Measurements from ENCODE around the gene RNF39.
"Not testable (repeated sequence)": the region's sequence is repeated elsewhere in the genome, so short reads cannot be mapped to it uniquely, and the experiment has no call there.

Gene RNF39

DNA sequence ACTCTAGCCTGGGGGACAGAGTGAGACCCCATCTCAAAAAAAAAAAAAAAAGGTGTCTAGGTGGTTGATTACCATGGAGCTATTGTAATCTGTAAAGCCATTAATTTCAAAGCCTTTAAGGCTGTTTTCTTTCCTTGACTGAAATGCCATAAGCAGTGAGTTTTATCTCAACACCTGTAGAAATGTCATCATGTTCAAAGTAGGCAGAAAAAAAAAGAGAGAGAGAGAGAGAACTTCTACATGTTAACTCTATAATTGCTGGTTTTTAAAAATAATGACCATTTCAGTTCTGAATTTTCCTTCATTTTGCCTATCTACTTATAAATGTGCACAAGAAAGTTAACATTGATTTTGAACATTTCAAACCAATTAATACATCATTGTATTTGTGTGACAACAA is 44.2 kb downstream of the RNF39 start:
- intact Hi-C loops (cut with DNase I): no loop called here
- DNase-seq: no peak

DNA sequence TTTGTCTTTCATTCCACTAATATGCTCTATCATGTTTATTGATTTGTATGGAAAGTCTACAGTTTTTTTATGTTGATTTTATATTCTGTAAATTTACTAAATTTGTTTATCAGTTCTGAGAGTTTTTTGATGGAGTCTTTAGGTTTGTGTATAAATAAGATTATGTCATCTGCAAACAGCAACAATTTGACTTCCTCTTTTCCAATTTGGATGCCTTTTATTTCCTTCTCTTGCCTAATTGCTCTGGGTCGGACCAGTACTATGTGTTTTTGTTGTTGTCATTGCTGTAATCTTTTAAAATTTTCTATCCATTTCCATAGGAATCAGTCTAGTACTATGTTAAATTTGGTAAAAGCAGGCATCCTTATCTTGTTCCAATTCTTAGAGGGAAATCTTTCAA is 46.0 kb downstream of the RNF39 start:
- intact Hi-C loops (cut with DNase I): no loop called here

DNA sequence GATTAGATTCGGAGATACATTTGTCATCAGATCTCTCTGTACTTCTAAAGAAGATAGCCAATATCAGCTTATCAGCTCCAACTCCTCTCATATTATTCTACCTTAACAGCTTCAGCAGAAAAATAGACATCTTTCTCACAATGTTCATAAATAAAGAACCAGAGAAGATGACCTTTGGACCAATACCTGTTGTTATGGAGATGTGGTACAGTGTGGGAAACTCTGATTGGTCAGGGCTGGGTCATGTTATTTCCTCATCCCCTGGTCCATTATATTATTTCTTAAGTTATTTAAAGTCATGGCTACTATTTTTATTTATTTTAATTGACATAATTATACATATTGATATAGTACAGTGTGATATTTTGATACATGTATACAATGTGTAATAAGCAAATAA is 50.4 kb downstream of the RNF39 start:
- intact Hi-C loops (cut with DNase I): no loop called here
- DNase-seq: no peak

More for the DNA sequence above, 46.0 kb downstream of the RNF39 start:
- DNase-seq: no peak

DNA sequence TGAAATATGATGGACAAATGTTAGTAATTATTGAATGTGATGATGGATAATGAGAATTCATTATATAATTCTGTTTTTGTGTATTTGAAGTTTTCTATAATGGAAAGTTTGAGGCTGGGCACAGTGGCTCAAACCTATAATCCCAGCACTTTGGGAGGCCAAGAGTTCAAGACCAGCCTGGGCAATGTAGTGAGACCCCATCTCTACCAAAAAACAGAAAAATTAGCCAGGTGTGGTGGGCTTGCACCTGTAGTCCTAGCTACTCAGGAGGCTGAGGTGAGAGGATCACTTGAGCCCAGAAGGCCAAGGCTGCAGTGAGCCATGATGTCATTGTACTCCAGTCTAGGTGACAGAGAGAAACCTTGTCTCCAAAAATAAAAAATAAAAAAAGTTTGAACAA is 52.9 kb downstream of the RNF39 start:
- DNase-seq; intact Hi-C loops (cut with DNase I): not testable (repeated sequence)

DNA sequence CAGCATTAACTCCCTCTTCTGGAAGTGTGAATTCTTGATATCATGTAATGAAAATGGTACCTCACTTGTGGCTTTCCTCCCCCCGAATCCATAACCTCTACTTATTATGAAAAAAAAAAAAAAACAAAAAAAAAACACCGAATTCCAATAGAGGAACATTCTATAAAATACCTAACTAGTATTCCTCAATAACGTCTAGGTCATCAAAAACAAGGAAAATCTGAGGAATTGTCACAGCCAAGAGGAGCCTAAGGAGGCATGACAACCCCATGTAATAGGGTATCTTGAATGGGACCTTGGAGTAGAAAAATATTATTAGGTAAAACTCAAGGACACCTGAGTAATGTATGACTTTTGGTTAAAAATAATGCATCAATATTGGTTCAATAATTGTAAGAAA is 53.4 kb downstream of the RNF39 start:
- intact Hi-C loops (cut with DNase I): no loop called here
- no peak for DNase-seq

DNA sequence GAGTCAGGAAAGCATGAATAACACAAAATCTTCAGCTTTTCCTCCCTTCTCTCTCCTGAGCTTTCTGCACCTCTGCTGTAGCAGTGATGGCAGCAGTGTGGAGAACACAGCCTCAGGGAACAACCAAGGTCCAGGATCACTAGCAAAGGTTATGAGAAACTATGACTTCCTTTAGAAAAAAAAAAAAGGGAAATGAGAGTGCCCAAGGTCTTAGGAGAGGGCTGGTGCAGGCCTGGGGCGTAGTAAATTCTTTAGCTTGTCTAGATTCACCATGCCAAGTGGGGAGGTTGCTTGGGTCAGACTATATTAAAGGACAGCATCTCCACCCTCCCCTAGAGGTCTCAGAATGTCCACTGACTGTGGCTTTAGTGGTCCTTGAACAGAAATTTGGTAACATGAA is 54.9 kb downstream of the RNF39 start:
- intact Hi-C loops (cut with DNase I): no loop called here
- no peak for DNase-seq
